ENCODE measurements around the gene VIPR2.
"Not testable (repeated sequence)": the region's sequence is repeated elsewhere in the genome, so short reads cannot be mapped to it uniquely, and the experiment has no call there.

Gene VIPR2

GRCh38 chr7:159004411-159004810 is 140.3 kb downstream of the VIPR2 start:
- no peak for DNase-seq

GRCh38 chr7:159001811-159002210 is 142.9 kb downstream of the VIPR2 start:
- DNase-seq, result no peak

- no peak for DNase-seq
Observed at GRCh38 chr7:159000859-159001435, 143.7 kb downstream of the VIPR2 start.

- no peak for DNase-seq
Observed at GRCh38 chr7:159000070-159000469, 144.6 kb downstream of the VIPR2 start.

GRCh38 chr7:158999496-158999895 is 145.2 kb downstream of the VIPR2 start:
- DNase-seq, result no peak

- DNase-seq, result not testable (repeated sequence)
Observed at GRCh38 chr7:158998261-158998660, 146.4 kb downstream of the VIPR2 start.

GRCh38 chr7:158997471-158997870 is 147.2 kb downstream of the VIPR2 start:
- peak; percentile 39 for DNase-seq

- no peak for DNase-seq
Observed at GRCh38 chr7:158997110-158997453, 147.6 kb downstream of the VIPR2 start.

- DNase-seq, result no peak
Observed at GRCh38 chr7:158996214-158997109, 148.2 kb downstream of the VIPR2 start.

GRCh38 chr7:158995514-158995913 is 149.2 kb downstream of the VIPR2 start:
- DNase-seq, result no peak

GRCh38 chr7:158994687-158995086 is 150.0 kb downstream of the VIPR2 start:
- DNase-seq, result no peak

- DNase-seq, result no peak
Observed at GRCh38 chr7:158993591-158993990, 151.1 kb downstream of the VIPR2 start.

- DNase-seq, result no peak
Observed at GRCh38 chr7:158992759-158993158, 151.9 kb downstream of the VIPR2 start.

- DNase-seq, result no peak
Observed at GRCh38 chr7:158991824-158992621, 152.6 kb downstream of the VIPR2 start.

- no peak for DNase-seq
Observed at GRCh38 chr7:158988996-158989395, 155.7 kb downstream of the VIPR2 start.

GRCh38 chr7:158988302-158988862 is 156.3 kb downstream of the VIPR2 start:
- DNase-seq, result no peak

GRCh38 chr7:158987691-158988090 is 157.0 kb downstream of the VIPR2 start:
- DNase-seq, result no peak

- DNase-seq, result no peak
Observed at GRCh38 chr7:158985583-158985982, 159.1 kb downstream of the VIPR2 start.

- DNase-seq, result not testable (repeated sequence)
Observed at GRCh38 chr7:158984007-158984406, 160.7 kb downstream of the VIPR2 start.

GRCh38 chr7:158982080-158982479 is 162.6 kb downstream of the VIPR2 start:
- not testable (repeated sequence) for DNase-seq

- no peak for DNase-seq
Observed at GRCh38 chr7:158979635-158980351, 164.9 kb downstream of the VIPR2 start.

GRCh38 chr7:158979023-158979529 is 165.6 kb downstream of the VIPR2 start:
- DNase-seq, result no peak

Measured in NCI-H1092 treated with DMSO at 0.1 percent for 48 hours (cell line).